Smooth muscle cell (in vitro differentiated cells): ENCODE data around the gene PPM1J. TPM values are rescaled to one million over a fixed set of nuclear protein-coding genes. Genes with fewer than 3 reads are reported as not detected.
A peak's percentile ranks its signal among the peaks of the same experiment; 100 is the strongest.

ENCODE experiments used
- DNase-seq: peaks from one replicate; lab custom pipeline; 2025; ENCODE audit not compliant: unreplicated experiment; lab: John Stamatoyannopoulos, UW
- H2AFZ ChIP-seq: fragments of 200-600 bp; sonication (generic); 2 replicates; pipeline ENCODE4 v1.6.0; 2016; ENCODE audit warnings: antibody characterized with exemption, low read depth, mild to moderate bottlenecking
- H3F3A ChIP-seq: fragments of 200-600 bp; sonication (generic); 2 replicates; pipeline ENCODE4 v1.6.0; 2017; ENCODE audit warnings: antibody characterized with exemption, low read depth
- H3K27ac ChIP-seq: fragments of 200-600 bp; sonication (generic); 2 replicates; pipeline ENCODE4 v1.5.1; 2016; ENCODE audit warnings: low read depth, mild to moderate bottlenecking
- H3K27me3 ChIP-seq: fragments of 200-600 bp; sonication (generic); 2 replicates; pipeline ENCODE4 v1.6.1; 2016; ENCODE audit warnings: low read depth, mild to moderate bottlenecking
- H3K36me3 ChIP-seq: fragments of 200-600 bp; sonication (generic); 2 replicates; pipeline ENCODE4 v1.5.1; 2016; ENCODE audit warnings: low read depth
- H3K4me1 ChIP-seq: fragments of 200-600 bp; sonication (generic); 2 replicates; pipeline ENCODE4 v1.5.1; 2016; ENCODE audit warnings: low read depth
- H3K4me2 ChIP-seq: fragments of 200-600 bp; sonication (generic); 2 replicates; pipeline ENCODE4 v1.6.0; 2016; ENCODE audit warnings: mild to moderate bottlenecking
- H3K4me3 ChIP-seq: fragments of 200-600 bp; sonication (generic); 2 replicates; pipeline ENCODE4 v1.5.1; 2016; ENCODE audit warnings: mild to moderate bottlenecking
- H3K79me2 ChIP-seq: fragments of 200-600 bp; sonication (generic); 2 replicates; pipeline ENCODE4 v1.6.0; 2016; ENCODE audit warnings: low read depth, mild to moderate bottlenecking
- H3K9ac ChIP-seq: fragments of 200-600 bp; sonication (generic); 2 replicates; pipeline ENCODE4 v1.6.0; 2016; ENCODE audit warnings: low read depth
- H3K9me3 ChIP-seq: fragments of 200-600 bp; sonication (generic); replicated peaks from 2 replicates; pipeline ENCODE4 v1.5.1; 2016; ENCODE audit warnings: low read depth
- H4K20me1 ChIP-seq: fragments of 200-600 bp; sonication (generic); 2 replicates; pipeline ENCODE4 v1.6.0; 2016; ENCODE audit warnings: low read depth
- WGBS: methylation state at CpG from one replicate; pipeline ENCODE4 v1.1.7; 2016; ENCODE audit warnings: low lambda C conversion rate; 5-methylcytosine and 5-hydroxymethylcytosine counted together
- polyA plus RNA-seq: library from polyadenylated mRNA; unstranded; fragments of >200 nt; fragmentation: Nextera tagmentation; extraction: Ambion mirVana; gene quantifications from 2 replicates; pipeline ENCODE4 v1.2.1, GENCODE V29; 2016
- total RNA-seq: library from RNA; depleted of rRNA; stranded (reverse); fragments of >200 nt; gene quantifications from 2 replicates; pipeline ENCODE4 v1.2.3, GENCODE V29; 2014
- TF ChIP-seq, protein P1 (sequence below): fragments of 200-600 bp; sonication (generic); IDR thresholded peaks from 2 replicates; pipeline ENCODE4 v1.5.1; 2017; ENCODE audit warnings: borderline replicate concordance, mild to moderate bottlenecking, antibody characterized with exemption; ENCODE audit not compliant: insufficient read depth, poor library complexity, severe bottlenecking

Gene PPM1J
- total and polyA plus RNA-seq, 2 experiments from 2014 or later = 1.2 to 5.2 TPM

DNA sequence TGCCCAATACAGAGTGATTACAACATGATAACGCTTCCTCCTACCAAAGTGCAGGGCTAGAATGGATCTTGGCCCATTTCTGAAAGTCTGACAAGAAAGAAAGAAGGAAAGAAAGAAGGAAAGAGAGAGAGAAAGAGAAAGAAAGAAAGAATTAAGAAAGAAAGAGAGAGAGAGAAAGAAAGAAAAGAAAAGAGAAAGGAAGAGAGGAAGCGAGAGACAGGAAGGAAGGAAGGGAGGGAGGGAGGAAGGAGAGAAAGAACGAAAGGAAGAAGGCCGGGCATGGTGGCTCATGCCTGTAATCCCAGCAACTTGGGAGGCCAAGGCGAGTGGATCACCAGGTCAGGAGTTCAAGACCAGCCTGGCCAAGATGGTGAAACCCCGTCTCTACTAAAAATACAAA lies 44.1 kb upstream of the PPM1J start:
- Histone ChIP-seq H3K27me3 (no peaks in the 10 kb centered on the region), H3K79me2 (no peaks in the 10 kb centered on the region), H3K4me1 (peaks cover 14% of the 10 kb centered on the region), H3K4me3 (no peak overlapping the region), H2AFZ (no peak overlapping the region), H3K9me3 (no peaks in the 10 kb centered on the region), H4K20me1 (no peaks in the 10 kb centered on the region), H3K9ac (no peak overlapping the region), H3K4me2 (no peak overlapping the region), H3K27ac (no peak overlapping the region), H3K36me3 (no peaks in the 10 kb centered on the region), H3F3A (peaks cover 8% of the 10 kb centered on the region)
- DNase-seq = no peak
- TF ChIP-seq, protein P1, sequence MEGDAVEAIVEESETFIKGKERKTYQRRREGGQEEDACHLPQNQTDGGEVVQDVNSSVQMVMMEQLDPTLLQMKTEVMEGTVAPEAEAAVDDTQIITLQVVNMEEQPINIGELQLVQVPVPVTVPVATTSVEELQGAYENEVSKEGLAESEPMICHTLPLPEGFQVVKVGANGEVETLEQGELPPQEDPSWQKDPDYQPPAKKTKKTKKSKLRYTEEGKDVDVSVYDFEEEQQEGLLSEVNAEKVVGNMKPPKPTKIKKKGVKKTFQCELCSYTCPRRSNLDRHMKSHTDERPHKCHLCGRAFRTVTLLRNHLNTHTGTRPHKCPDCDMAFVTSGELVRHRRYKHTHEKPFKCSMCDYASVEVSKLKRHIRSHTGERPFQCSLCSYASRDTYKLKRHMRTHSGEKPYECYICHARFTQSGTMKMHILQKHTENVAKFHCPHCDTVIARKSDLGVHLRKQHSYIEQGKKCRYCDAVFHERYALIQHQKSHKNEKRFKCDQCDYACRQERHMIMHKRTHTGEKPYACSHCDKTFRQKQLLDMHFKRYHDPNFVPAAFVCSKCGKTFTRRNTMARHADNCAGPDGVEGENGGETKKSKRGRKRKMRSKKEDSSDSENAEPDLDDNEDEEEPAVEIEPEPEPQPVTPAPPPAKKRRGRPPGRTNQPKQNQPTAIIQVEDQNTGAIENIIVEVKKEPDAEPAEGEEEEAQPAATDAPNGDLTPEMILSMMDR = no peak
- 90% methylated on average over 6 of the region's 6 CpGs for WGBS

GRCh38 chr1:112754116-112754628 lies 39.0 kb upstream of the PPM1J start:
- H3K4me1 ChIP-seq = no peaks in the 10 kb centered on the region
- DNase-seq = no peak
- no peak overlapping the region for H3K4me2 ChIP-seq
- no peak overlapping the region for H3K9ac ChIP-seq
- H3K79me2 ChIP-seq = no peaks in the 10 kb centered on the region
- H3K4me3 ChIP-seq = no peak overlapping the region
- H3F3A ChIP-seq = no peaks in the 10 kb centered on the region
- H4K20me1 ChIP-seq = no peaks in the 10 kb centered on the region
- no peaks in the 10 kb centered on the region for H3K9me3 ChIP-seq
- no peak overlapping the region for H2AFZ ChIP-seq
- WGBS = 4% methylated on average over 1 of the region's 1 CpG
- H3K27me3 ChIP-seq = peaks cover 10% of the 10 kb centered on the region
- TF ChIP-seq, protein P1 = no peak
- H3K27ac ChIP-seq = no peak overlapping the region
- H3K36me3 ChIP-seq = no peaks in the 10 kb centered on the region

- DNase-seq = no peak
- H3K4me2 ChIP-seq = no peak overlapping the region
- no peaks in the 10 kb centered on the region for H4K20me1 ChIP-seq
- H3K27ac ChIP-seq = no peak overlapping the region
- H3K27me3 ChIP-seq = peaks cover 38% of the 10 kb centered on the region
- no peaks in the 10 kb centered on the region for H3F3A ChIP-seq
- TF ChIP-seq, protein P1 = no peak
- WGBS = 95% methylated on average over 12 of the region's 12 CpGs
- no peak overlapping the region for H3K4me3 ChIP-seq
- H3K9me3 ChIP-seq = no peaks in the 10 kb centered on the region
- H3K4me1 ChIP-seq = peaks cover 7% of the 10 kb centered on the region
- no peaks in the 10 kb centered on the region for H3K79me2 ChIP-seq
- H2AFZ ChIP-seq = no peak overlapping the region
- H3K36me3 ChIP-seq = no peaks in the 10 kb centered on the region
- H3K9ac ChIP-seq = no peak overlapping the region
Observed at GRCh38 chr1:112748396-112748795, 33.3 kb upstream of the PPM1J start.

- TF ChIP-seq, protein P1 = peak; percentile 60
- Histone ChIP-seq H4K20me1 (no peaks in the 10 kb centered on the region), H3F3A (no peaks in the 10 kb centered on the region), H2AFZ (peak overlapping the region; percentile 89), H3K36me3 (no peaks in the 10 kb centered on the region), H3K4me1 (peaks cover 7% of the 10 kb centered on the region), H3K79me2 (no peaks in the 10 kb centered on the region), H3K27me3 (peaks cover 30% of the 10 kb centered on the region), H3K9me3 (no peaks in the 10 kb centered on the region), H3K4me2 (peak overlapping the region; percentile 87), H3K9ac (no peak overlapping the region), H3K4me3 (peak overlapping the region; percentile 45), H3K27ac (no peak overlapping the region)
- DNase-seq = peak; percentile 14
- WGBS = 13% methylated on average over 49 of the region's 58 CpGs
Observed at GRCh38 chr1:112744009-112744578, 29.0 kb upstream of the PPM1J start.
